Naive B cell (primary cell): ENCODE data around the gene UBE2Q1. TPM values are rescaled to one million over a fixed set of nuclear protein-coding genes. Genes with fewer than 3 reads are reported as not detected.

ENCODE experiments used
- ATAC-seq, 2 donors: fragments of 150-1000 bp; cut with Tn5 transposase; 2 replicates each; pipeline ENCODE4 v1.10.0; 2021; ENCODE audit warnings: low read depth in 2 of 2, mild to moderate bottlenecking in 2 of 2, moderate library complexity in 2 of 2
- DNase-seq: peaks from one replicate; pipeline ENCODE4 v3.0.0; 2022
- H3K27ac Mint-ChIP-seq, 6 donors: one replicate each; pipeline ENCODE4 v1.8.0; 2020 to 2022; ENCODE audit warnings: mild to moderate bottlenecking in 6 of 6, mixed read lengths in 6 of 6, moderate library complexity in 5 of 6, inconsistent platforms in 2 of 6
- H3K27me3 Mint-ChIP-seq, 3 donors: one replicate each; pipeline ENCODE4 v1.8.0; 2021 to 2022; ENCODE audit warnings: mixed read lengths in 3 of 3, mild to moderate bottlenecking in 1 of 3
- H3K36me3 Mint-ChIP-seq, 2 donors: one replicate each; pipeline ENCODE4 v1.8.0; 2020 to 2022; ENCODE audit warnings: mixed read lengths in 2 of 2, inconsistent platforms in 1 of 2, mild to moderate bottlenecking in 1 of 2
- H3K4me1 Mint-ChIP-seq, 3 donors: one replicate each; pipeline ENCODE4 v1.8.0; 2020 to 2022; ENCODE audit warnings: mixed read lengths in 3 of 3, inconsistent platforms in 1 of 3, mild to moderate bottlenecking in 1 of 3, moderate library complexity in 1 of 3
- H3K4me3 Mint-ChIP-seq, 8 donors: one replicate each; pipeline ENCODE4 v1.8.0; 2020 to 2022; ENCODE audit warnings: mild to moderate bottlenecking in 8 of 8, mixed read lengths in 8 of 8, moderate library complexity in 8 of 8, inconsistent platforms in 2 of 8
- H3K9me3 Mint-ChIP-seq, 7 donors: one replicate each; pipeline ENCODE4 v1.8.0; 2020 to 2022; ENCODE audit warnings: mixed read lengths in 7 of 7, mild to moderate bottlenecking in 5 of 7, inconsistent platforms in 2 of 7, moderate library complexity in 1 of 7
- polyA plus RNA-seq, 6 donors: library from polyadenylated mRNA; unstranded; fragments of 300-500 nt; fragmentation: Illumina TruSeq; gene quantifications; one replicate each; pipeline ENCODE4 v1.2.3, GENCODE V29; 2021; ENCODE audit warnings: low read depth in 6 of 6

The UBE2Q1 gene
- polyA plus RNA-seq, 6 donors from 2014 or later: 7.3 to 13.6 (median 10.8) TPM

GRCh38 chr1:154574716-154575115 is 16.3 kb upstream of the UBE2Q1 start:
- Mint-ChIP-seq H3K4me3 (no peak overlapping the region), H3K27me3 (peaks cover 15 to 33% (median 31%) of the 10 kb centered on the region in 3 donors), H3K27ac (peak overlapping the region in 1 of 6 donors; percentile 20), H3K36me3 (peaks cover 0 to 8% of the 10 kb centered on the region in 2 donors), H3K4me1 (peaks cover 4 to 9% (median 5%) of the 10 kb centered on the region in 3 donors), H3K9me3 (peaks cover 0 to 2% (median 0%) of the 10 kb centered on the region in 7 donors)
- ATAC-seq (no peak), DNase-seq (no peak)

- Mint-ChIP-seq H3K27me3 (peaks cover 18 to 46% (median 44%) of the 10 kb centered on the region in 3 donors), H3K27ac (peak overlapping the region in 1 of 6 donors; percentile 57), H3K4me1 (peaks cover 0 to 8% (median 6%) of the 10 kb centered on the region in 3 donors), H3K36me3 (no peaks in the 10 kb centered on the region), H3K4me3 (no peak overlapping the region), H3K9me3 (peaks cover 0 to 2% (median 0%) of the 10 kb centered on the region in 7 donors)
- ATAC-seq (no peak), DNase-seq (no peak)
Observed at GRCh38 chr1:154573168-154573510, 14.7 kb upstream of the UBE2Q1 start.

- no peak for DNase-seq
- H3K36me3 Mint-ChIP-seq: peaks cover 0 to 2% of the 10 kb centered on the region in 2 donors
- peaks cover 18 to 52% (median 49%) of the 10 kb centered on the region in 3 donors for H3K27me3 Mint-ChIP-seq
- ATAC-seq: no peak
- peak overlapping the region in 1 of 6 donors; percentile 33 for H3K27ac Mint-ChIP-seq
- no peak overlapping the region for H3K4me3 Mint-ChIP-seq
- peaks cover 4 to 11% (median 11%) of the 10 kb centered on the region in 3 donors for H3K4me1 Mint-ChIP-seq
- H3K9me3 Mint-ChIP-seq: peaks cover 0 to 2% (median 0%) of the 10 kb centered on the region in 7 donors
Observed at GRCh38 chr1:154572468-154573167, 14.2 kb upstream of the UBE2Q1 start.

- H3K4me1 Mint-ChIP-seq: peaks cover 8 to 16% (median 15%) of the 10 kb centered on the region in 3 donors
- ATAC-seq: no peak
- H3K4me3 Mint-ChIP-seq: no peak overlapping the region
- no peak overlapping the region for H3K27ac Mint-ChIP-seq
- H3K27me3 Mint-ChIP-seq: peaks cover 23 to 58% (median 56%) of the 10 kb centered on the region in 3 donors
- H3K9me3 Mint-ChIP-seq: peaks cover 0 to 2% (median 0%) of the 10 kb centered on the region in 7 donors
- H3K36me3 Mint-ChIP-seq: peaks cover 0 to 5% of the 10 kb centered on the region in 2 donors
- no peak for DNase-seq
Observed at GRCh38 chr1:154571964-154572288, 13.5 kb upstream of the UBE2Q1 start.

GRCh38 chr1:154571244-154571963 is 12.9 kb upstream of the UBE2Q1 start:
- Mint-ChIP-seq H3K4me3 (no peak overlapping the region), H3K27me3 (peaks cover 28 to 64% (median 61%) of the 10 kb centered on the region in 3 donors), H3K4me1 (peaks cover 8 to 16% (median 15%) of the 10 kb centered on the region in 3 donors), H3K36me3 (peaks cover 0 to 5% of the 10 kb centered on the region in 2 donors), H3K9me3 (peaks cover 0 to 2% (median 0%) of the 10 kb centered on the region in 7 donors), H3K27ac (no peak overlapping the region)
- ATAC-seq: no peak
- no peak for DNase-seq

- H3K4me1 Mint-ChIP-seq: peaks cover 7 to 11% (median 8%) of the 10 kb centered on the region in 3 donors
- peaks cover 0 to 5% of the 10 kb centered on the region in 2 donors for H3K36me3 Mint-ChIP-seq
- ATAC-seq (no peak), DNase-seq (no peak)
- H3K27me3 Mint-ChIP-seq: peaks cover 30 to 77% (median 57%) of the 10 kb centered on the region in 3 donors
- no peak overlapping the region for H3K27ac Mint-ChIP-seq
- peaks cover 0 to under 1% (median 0%) of the 10 kb centered on the region in 7 donors for H3K9me3 Mint-ChIP-seq
- H3K4me3 Mint-ChIP-seq: peak overlapping the region in 2 of 8 donors; percentile 21 to 74
Observed at GRCh38 chr1:154568157-154568815, 9.8 kb upstream of the UBE2Q1 start.

GRCh38 chr1:154567386-154568156 is 9.1 kb upstream of the UBE2Q1 start, which contains the start of gene CHRNB2:
Gene CHRNB2 (plus strand): TSS chr1:154567778. CDS start chr1:154568045, 267 bp downstream.
- Mint-ChIP-seq H3K9me3 (no peaks in the 10 kb centered on the region), H3K27ac (peak within 1 kb of the TSS in 3 of 6 donors; percentile 74 to 90 (median 89)), H3K4me3 (peak within 1 kb of the TSS in 4 of 8 donors; percentile 25 to 74 (median 48)), H3K4me1 (peaks cover 7 to 11% (median 8%) of the 10 kb centered on the region in 3 donors), H3K27me3 (peaks cover 28 to 70% (median 57%) of the 10 kb centered on the region in 3 donors), H3K36me3 (peaks cover 0 to 5% of the 10 kb centered on the region in 2 donors)
- DNase-seq (peak; percentile 69), ATAC-seq (peak; percentile 93 to 97)

- Mint-ChIP-seq H3K27ac (no peak overlapping the region), H3K27me3 (peaks cover 28 to 55% (median 43%) of the 10 kb centered on the region in 3 donors), H3K4me1 (peaks cover 7 to 11% (median 8%) of the 10 kb centered on the region in 3 donors), H3K4me3 (no peak overlapping the region), H3K36me3 (peaks cover 0 to 5% of the 10 kb centered on the region in 2 donors), H3K9me3 (no peaks in the 10 kb centered on the region)
- no peak for ATAC-seq
- DNase-seq: no peak
Observed at GRCh38 chr1:154565876-154566275, 7.4 kb upstream of the UBE2Q1 start.

- peaks cover 7 to 9% of the 10 kb centered on the region in 2 donors for H3K36me3 Mint-ChIP-seq
- H3K9me3 Mint-ChIP-seq: no peaks in the 10 kb centered on the region
- DNase-seq (peak; percentile 80), ATAC-seq (peak; percentile 44 to 50)
- peak overlapping the region; percentile 83 to 98 (median 96) for H3K4me3 Mint-ChIP-seq
- H3K27me3 Mint-ChIP-seq: no peaks in the 10 kb centered on the region
- peaks cover 24 to 43% (median 39%) of the 10 kb centered on the region in 3 donors for H3K4me1 Mint-ChIP-seq
- H3K27ac Mint-ChIP-seq: peak overlapping the region; percentile 94 to 100 (median 98)
Observed at GRCh38 chr1:154559466-154560044, 1.1 kb upstream of the UBE2Q1 start.

- DNase-seq: peak; percentile 100
- H3K27me3 Mint-ChIP-seq: no peaks in the 10 kb centered on the region
- peaks cover 9 to 12% of the 10 kb centered on the region in 2 donors for H3K36me3 Mint-ChIP-seq
- no peaks in the 10 kb centered on the region for H3K9me3 Mint-ChIP-seq
- peak overlapping the region; percentile 94 to 100 (median 98) for H3K27ac Mint-ChIP-seq
- H3K4me1 Mint-ChIP-seq: peaks cover 24 to 45% (median 40%) of the 10 kb centered on the region in 3 donors
- peak overlapping the region; percentile 83 to 98 (median 96) for H3K4me3 Mint-ChIP-seq
- peak; percentile 88 to 91 for ATAC-seq
Observed at GRCh38 chr1:154558720-154559465, 431 bp upstream of the UBE2Q1 start.

- H3K27me3 Mint-ChIP-seq: no peaks in the 10 kb centered on the region
- no peaks in the 10 kb centered on the region for H3K9me3 Mint-ChIP-seq
- peak overlapping the region; percentile 92 to 98 (median 94) for H3K27ac Mint-ChIP-seq
- no peak for DNase-seq
- H3K36me3 Mint-ChIP-seq: peaks cover 9 to 27% of the 10 kb centered on the region in 2 donors
- peak overlapping the region; percentile 87 to 99 (median 94) for H3K4me3 Mint-ChIP-seq
- ATAC-seq: no peak
- H3K4me1 Mint-ChIP-seq: peaks cover 31 to 50% (median 41%) of the 10 kb centered on the region in 3 donors
Observed at GRCh38 chr1:154557248-154557938, 1.1 kb downstream of the UBE2Q1 start.
